Measurements from ENCODE around the gene GPRASP1.
"Not testable (repeated sequence)": the region's sequence is repeated elsewhere in the genome, so short reads cannot be mapped to it uniquely, and the experiment has no call there.

The GPRASP1 gene

GRCh38 chrX:102659790-102660757 is 8.8 kb downstream of the GPRASP1 start:
- H3K4me1 ChIP-seq (ENCODE audit: control insufficient read depth, insufficient read depth, low read length): no peaks in the 10 kb centered on the region
- no peaks in the 10 kb centered on the region for H3K36me3 ChIP-seq (ENCODE audit: control insufficient read depth, insufficient read depth, low read length)
- H3K9ac ChIP-seq (ENCODE audit: low read length): peak overlapping the region; percentile 80
- H3K27me3 ChIP-seq (ENCODE audit: control insufficient read depth, insufficient read depth, low read length): no peaks in the 10 kb centered on the region
- no peaks in the 10 kb centered on the region for H3K9me3 ChIP-seq (ENCODE audit: control insufficient read depth, low read length)
- peak overlapping the region; percentile 36 for H3K4me3 ChIP-seq (ENCODE audit: low read length)

GRCh38 chrX:102663820-102664219 is 12.5 kb downstream of the GPRASP1 start:
- not testable (repeated sequence) for H3K4me3 ChIP-seq (ENCODE audit: low read length); H3K9me3 ChIP-seq (ENCODE audit: control insufficient read depth, low read length); H3K27me3 ChIP-seq (ENCODE audit: control insufficient read depth, insufficient read depth, low read length); H3K4me1 ChIP-seq (ENCODE audit: control insufficient read depth, insufficient read depth, low read length); H3K9ac ChIP-seq (ENCODE audit: low read length); H3K36me3 ChIP-seq (ENCODE audit: control insufficient read depth, insufficient read depth, low read length)

DNA sequence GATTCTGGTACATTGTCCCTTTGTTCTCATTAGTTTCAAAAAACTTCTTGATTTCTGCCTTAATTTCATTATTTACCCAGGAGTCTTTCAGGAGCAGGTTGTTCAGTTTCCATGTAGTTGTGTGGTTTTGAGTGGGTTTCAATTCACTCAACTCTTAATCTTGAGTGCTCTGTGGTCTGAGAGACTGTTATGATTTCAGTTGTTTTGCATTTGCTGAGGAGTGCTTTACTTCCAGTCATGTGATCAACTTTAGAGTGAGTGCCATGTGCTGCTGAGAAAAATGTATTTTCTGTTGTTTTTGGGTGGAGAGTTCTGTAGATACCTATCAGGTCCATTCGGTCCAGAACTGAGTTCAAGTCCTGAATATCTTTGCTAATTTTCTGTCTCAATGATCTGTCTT is 15.8 kb downstream of the GPRASP1 start:
- not testable (repeated sequence) for H3K9ac ChIP-seq (ENCODE audit: low read length); H3K27me3 ChIP-seq (ENCODE audit: control insufficient read depth, insufficient read depth, low read length); H3K4me1 ChIP-seq (ENCODE audit: control insufficient read depth, insufficient read depth, low read length); H3K36me3 ChIP-seq (ENCODE audit: control insufficient read depth, insufficient read depth, low read length); H3K4me3 ChIP-seq (ENCODE audit: low read length); H3K9me3 ChIP-seq (ENCODE audit: control insufficient read depth, low read length)

- H3K36me3 ChIP-seq (ENCODE audit: control insufficient read depth, insufficient read depth, low read length): no peaks in the 10 kb centered on the region
- no peaks in the 10 kb centered on the region for H3K4me1 ChIP-seq (ENCODE audit: control insufficient read depth, insufficient read depth, low read length)
- H3K27me3 ChIP-seq (ENCODE audit: control insufficient read depth, insufficient read depth, low read length): no peaks in the 10 kb centered on the region
- no peak overlapping the region for H3K4me3 ChIP-seq (ENCODE audit: low read length)
- H3K9me3 ChIP-seq (ENCODE audit: control insufficient read depth, low read length): no peaks in the 10 kb centered on the region
- no peak overlapping the region for H3K9ac ChIP-seq (ENCODE audit: low read length)
These were observed 18.2 kb downstream of the GPRASP1 start for GRCh38 chrX:102669526-102669925.

DNA sequence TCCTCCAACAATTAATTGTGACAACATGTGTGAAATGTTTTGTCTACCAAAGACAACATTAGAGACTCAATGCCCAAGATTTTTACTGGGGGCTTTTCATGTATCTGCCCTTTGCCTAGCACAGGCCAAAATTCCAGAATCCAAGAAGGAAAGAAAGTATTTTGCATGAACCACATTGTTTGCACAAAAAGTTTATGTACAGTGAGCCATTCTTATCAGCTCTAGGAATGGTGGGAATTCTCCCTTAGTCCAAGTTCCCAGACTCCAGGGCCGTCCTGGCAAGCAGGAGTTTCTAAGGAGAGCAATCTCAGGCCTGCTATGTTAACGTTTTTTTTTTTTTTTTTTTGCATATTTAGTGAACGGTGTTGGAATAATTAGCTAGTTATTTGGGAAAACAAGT is 21.6 kb downstream of the GPRASP1 start:
- H3K4me1 ChIP-seq (ENCODE audit: control insufficient read depth, insufficient read depth, low read length): no peaks in the 10 kb centered on the region
- no peaks in the 10 kb centered on the region for H3K9me3 ChIP-seq (ENCODE audit: control insufficient read depth, low read length)

DNA sequence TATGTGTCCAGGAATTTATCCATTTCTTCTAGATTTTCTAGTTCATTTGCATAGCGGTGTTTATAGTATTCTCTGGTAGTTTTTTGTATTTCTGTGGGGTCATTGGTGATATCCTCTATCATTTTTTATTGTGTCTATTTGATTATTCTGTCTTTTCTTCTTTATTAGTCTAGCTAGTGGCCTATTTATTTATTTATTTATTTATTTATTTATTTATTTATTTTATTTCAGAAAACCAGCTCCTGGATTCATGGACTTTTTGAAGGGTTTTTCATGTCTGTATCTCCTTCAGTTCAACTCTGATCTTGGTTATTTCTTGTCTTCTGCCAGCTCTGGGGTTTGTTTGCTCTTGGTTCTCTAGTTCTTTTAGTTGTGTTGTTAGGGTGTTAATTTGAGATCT is 26.2 kb downstream of the GPRASP1 start:
- H3K9me3 ChIP-seq (ENCODE audit: control insufficient read depth, low read length); H3K9ac ChIP-seq (ENCODE audit: low read length); H3K36me3 ChIP-seq (ENCODE audit: control insufficient read depth, insufficient read depth, low read length); H3K27me3 ChIP-seq (ENCODE audit: control insufficient read depth, insufficient read depth, low read length); H3K4me1 ChIP-seq (ENCODE audit: control insufficient read depth, insufficient read depth, low read length); H3K4me3 ChIP-seq (ENCODE audit: low read length): not testable (repeated sequence)

More for the DNA sequence above, 21.6 kb downstream of the GPRASP1 start:
- Histone ChIP-seq H3K27me3 (ENCODE audit: control insufficient read depth, insufficient read depth, low read length) (no peaks in the 10 kb centered on the region), H3K36me3 (ENCODE audit: control insufficient read depth, insufficient read depth, low read length) (no peaks in the 10 kb centered on the region), H3K4me3 (ENCODE audit: low read length) (no peak overlapping the region), H3K9ac (ENCODE audit: low read length) (no peak overlapping the region)

- Histone ChIP-seq H3K9ac (ENCODE audit: low read length) (no peak overlapping the region), H3K36me3 (ENCODE audit: control insufficient read depth, insufficient read depth, low read length) (no peaks in the 10 kb centered on the region), H3K27me3 (ENCODE audit: control insufficient read depth, insufficient read depth, low read length) (no peaks in the 10 kb centered on the region), H3K4me3 (ENCODE audit: low read length) (no peak overlapping the region), H3K9me3 (ENCODE audit: control insufficient read depth, low read length) (no peaks in the 10 kb centered on the region), H3K4me1 (ENCODE audit: control insufficient read depth, insufficient read depth, low read length) (no peaks in the 10 kb centered on the region)
These were observed 33.7 kb downstream of the GPRASP1 start for GRCh38 chrX:102684772-102685520.

DNA sequence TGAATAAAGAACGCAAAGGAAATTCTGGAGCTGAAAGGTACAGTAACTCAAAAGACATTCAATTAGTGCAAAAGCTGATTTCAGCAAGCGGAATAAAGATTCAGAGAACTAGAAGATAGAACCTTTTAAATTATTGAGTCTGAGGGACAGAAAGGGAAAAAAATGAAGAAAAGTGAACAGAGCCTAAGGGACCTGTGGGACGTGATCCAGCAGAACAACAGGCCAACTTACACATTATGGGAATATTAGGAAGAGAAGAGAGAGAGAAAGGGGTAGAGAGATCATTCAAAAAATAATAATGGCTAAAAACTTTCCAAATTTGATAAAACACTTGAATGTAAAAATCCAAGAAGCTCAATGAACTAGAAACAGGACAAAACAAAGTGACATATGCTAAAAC is 43.5 kb downstream of the GPRASP1 start:
- Histone ChIP-seq H3K9me3 (ENCODE audit: control insufficient read depth, low read length) (no peaks in the 10 kb centered on the region), H3K27me3 (ENCODE audit: control insufficient read depth, insufficient read depth, low read length) (no peaks in the 10 kb centered on the region), H3K4me3 (ENCODE audit: low read length) (no peak overlapping the region), H3K4me1 (ENCODE audit: control insufficient read depth, insufficient read depth, low read length) (no peaks in the 10 kb centered on the region), H3K36me3 (ENCODE audit: control insufficient read depth, insufficient read depth, low read length) (no peaks in the 10 kb centered on the region), H3K9ac (ENCODE audit: low read length) (no peak overlapping the region)

GRCh38 chrX:102696306-102696705 is 45.0 kb downstream of the GPRASP1 start:
- Histone ChIP-seq H3K9me3 (ENCODE audit: control insufficient read depth, low read length) (no peaks in the 10 kb centered on the region), H3K36me3 (ENCODE audit: control insufficient read depth, insufficient read depth, low read length) (no peaks in the 10 kb centered on the region), H3K27me3 (ENCODE audit: control insufficient read depth, insufficient read depth, low read length) (no peaks in the 10 kb centered on the region), H3K4me1 (ENCODE audit: control insufficient read depth, insufficient read depth, low read length) (no peaks in the 10 kb centered on the region), H3K4me3 (ENCODE audit: low read length) (no peak overlapping the region), H3K9ac (ENCODE audit: low read length) (no peak overlapping the region)

GRCh38 chrX:102697494-102697893 is 46.2 kb downstream of the GPRASP1 start:
- Histone ChIP-seq H3K36me3 (ENCODE audit: control insufficient read depth, insufficient read depth, low read length) (no peaks in the 10 kb centered on the region), H3K9ac (ENCODE audit: low read length) (no peak overlapping the region), H3K4me3 (ENCODE audit: low read length) (no peak overlapping the region), H3K27me3 (ENCODE audit: control insufficient read depth, insufficient read depth, low read length) (no peaks in the 10 kb centered on the region), H3K4me1 (ENCODE audit: control insufficient read depth, insufficient read depth, low read length) (no peaks in the 10 kb centered on the region), H3K9me3 (ENCODE audit: control insufficient read depth, low read length) (no peaks in the 10 kb centered on the region)

Measured in mucosa of stomach (tissue), 1 donor.